DMS53 treated with DMSO at 0.1 percent for 48 hours (cell line): ENCODE data around the gene CYCS.
A peak's percentile ranks its signal among the peaks of the same experiment; 100 is the strongest.
"Not testable (repeated sequence)": the region's sequence is repeated elsewhere in the genome, so short reads cannot be mapped to it uniquely, and the experiment has no call there.

Source experiments
- DNase-seq: peaks from one replicate; lab custom pipeline; 2025; ENCODE audit not compliant: unreplicated experiment; lab: John Stamatoyannopoulos, UW

The CYCS gene

DNA sequence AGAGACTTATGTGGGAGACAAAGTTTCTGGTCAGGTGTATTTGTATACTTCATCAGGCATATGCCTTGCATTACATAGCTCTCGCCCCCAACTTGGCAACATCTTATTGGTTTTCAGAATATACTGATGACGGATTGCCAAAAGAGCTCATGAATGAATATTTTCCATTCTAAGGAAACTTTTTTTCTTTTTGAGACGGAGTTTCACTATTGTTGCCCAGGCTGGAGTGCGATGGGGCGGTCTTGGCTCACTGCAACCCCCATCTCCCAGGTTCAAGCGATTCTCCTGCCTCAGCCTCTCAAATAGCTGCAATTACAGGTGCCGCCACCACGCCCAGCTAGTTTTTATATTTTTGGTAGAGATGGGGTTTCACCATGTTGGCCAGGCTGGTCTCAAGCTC is 6.0 kb downstream of the CYCS start:
- no peak for DNase-seq

DNA sequence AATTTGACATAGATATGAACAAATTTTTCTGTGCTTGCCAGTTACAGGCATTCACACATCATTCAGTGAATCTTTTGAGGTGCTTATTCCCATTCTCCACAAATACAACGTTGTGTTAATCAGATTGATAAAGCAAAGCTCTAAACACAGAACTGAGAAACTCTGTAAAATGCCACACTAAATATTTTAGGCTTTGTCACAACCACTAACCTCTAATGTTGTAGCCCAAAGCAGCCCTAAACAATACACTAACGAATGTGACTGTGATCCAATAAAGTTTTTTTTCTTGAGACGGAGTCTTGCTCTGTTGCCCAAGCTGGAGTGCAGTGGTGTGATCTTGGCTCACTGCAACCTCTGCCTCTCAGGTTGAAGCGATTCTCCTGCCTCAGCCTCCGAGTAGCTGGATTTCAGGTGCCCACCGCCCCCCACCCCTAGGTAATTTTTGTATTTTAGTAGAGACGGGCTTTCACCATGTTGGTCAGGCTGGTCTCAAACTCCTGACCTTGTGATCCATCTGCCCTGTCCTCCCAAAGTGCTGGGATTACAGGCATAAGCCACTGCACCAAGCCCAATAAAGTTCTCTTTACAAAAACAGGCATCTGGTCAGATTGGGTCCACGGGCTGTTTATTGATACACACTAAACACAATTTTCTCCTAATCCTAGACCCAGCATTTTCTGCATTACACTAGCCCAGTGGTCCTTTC is 6.9 kb downstream of the CYCS start:
- DNase-seq: no peak

DNA sequence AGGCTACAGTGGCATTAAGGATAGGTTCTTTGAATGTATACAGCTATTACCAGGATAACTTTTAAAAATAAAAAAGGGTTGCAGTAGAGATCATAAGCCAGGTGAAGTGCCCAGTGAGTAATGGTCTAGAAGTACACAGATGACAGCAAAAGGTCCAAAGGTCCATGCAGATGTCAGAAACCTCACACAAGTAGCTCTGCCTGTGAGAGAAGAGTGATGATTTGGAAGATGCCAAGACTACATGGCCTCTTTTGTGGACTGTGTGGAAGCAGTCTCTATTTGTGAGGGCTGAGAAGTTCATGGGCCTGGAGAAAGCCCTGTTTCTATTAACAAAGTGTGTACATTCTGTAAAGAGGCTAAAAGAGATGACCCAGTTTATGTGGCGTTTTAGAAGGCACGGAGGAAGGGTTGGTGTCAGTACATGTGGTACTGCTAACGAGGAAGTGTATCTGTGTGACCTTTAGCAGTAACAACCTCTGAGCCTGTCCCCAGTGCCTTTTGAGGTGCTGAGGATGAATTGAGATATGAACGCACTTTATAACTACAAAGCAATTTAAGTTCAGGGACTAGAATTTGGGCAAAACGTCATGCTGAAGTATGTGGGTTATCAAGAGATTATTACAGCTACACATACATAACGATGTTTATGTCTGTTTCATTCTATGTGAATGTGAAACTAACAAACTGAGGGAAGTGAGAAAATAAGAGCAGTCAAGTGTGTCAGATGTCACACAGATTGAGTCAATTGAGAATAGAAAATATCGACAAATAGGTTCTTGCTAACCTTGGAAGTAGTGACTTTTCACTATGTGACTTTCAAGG is 7.6 kb downstream of the CYCS start:
- peak; percentile 77 for DNase-seq

DNA sequence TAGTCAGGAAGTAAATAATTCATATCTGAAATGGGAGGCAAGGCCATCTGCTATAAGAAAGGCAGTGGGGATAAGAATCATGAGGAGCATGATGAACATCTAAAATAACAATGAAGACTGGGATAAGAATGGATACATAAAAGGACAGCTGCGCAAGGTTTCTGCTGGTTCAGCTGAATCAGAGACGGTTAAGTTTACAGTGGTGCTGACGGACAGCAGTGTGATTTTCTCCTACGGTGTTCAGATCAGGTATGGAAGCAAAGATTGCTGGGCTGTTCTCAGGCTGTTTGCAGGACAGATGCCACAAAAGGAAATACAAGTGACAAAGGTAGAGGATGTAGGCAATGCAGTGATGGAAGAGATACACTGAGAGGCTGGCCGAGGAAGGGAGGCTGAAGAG is 8.4 kb downstream of the CYCS start:
- DNase-seq: no peak

DNA sequence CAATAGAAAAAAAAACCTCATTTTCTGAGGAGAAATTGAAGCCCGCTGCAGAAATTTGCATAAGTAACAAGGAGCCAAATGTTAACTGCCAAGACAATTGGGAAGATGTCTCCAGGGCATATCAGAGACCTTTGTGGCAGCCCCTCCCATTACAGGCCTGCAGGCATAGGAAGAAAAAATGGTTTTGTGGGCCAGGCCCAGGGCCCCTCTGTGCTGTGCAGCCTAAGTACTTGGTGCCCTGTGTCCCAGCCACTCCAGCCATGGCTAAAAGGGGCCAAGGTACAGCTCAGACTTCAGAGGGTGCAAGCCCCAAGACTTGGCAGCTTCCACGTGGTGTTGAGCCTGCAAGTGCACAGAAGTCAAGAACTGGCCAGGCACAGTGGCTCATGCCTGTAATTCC is 14.5 kb downstream of the CYCS start:
- DNase-seq: not testable (repeated sequence)

DNA sequence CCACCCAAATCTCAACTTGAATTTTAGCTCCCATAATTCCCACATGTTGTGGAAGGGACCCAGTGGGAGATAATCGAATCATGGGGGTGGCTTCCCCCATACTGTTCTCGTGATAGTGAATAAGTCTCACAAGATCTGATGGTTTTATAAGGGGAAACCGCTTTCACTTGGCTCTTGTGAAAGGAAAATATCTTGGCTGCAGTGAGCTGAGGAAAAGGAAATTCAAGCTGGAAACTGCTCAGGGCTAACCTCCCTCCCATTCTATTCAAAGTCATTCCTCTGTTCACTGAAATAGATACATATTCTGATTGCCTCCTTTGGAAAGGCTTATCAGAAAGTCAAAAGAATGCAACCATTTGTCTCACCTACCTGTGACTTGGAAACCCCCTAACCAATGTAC is 15.8 kb downstream of the CYCS start:
- no peak for DNase-seq

DNA sequence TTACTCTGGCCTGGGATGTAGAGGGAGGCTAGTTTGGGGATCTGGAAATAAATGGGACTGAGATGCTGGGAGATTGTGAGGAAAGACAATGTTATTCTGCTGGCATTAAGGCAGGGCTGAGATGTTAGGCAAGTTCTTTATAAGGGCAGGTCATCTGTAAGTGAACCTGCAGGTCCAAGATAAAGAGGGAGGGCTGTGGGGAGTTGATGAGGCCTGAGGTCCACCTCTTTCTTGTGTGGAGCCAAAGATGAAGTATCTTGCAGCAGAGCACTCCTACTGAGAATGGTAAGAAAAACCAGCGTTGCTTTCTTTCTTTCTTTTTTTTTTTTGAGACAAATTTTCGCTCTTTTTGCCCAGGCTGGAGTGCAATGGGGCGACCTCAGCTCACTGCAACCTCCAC is 19.1 kb downstream of the CYCS start:
- no peak for DNase-seq

DNA sequence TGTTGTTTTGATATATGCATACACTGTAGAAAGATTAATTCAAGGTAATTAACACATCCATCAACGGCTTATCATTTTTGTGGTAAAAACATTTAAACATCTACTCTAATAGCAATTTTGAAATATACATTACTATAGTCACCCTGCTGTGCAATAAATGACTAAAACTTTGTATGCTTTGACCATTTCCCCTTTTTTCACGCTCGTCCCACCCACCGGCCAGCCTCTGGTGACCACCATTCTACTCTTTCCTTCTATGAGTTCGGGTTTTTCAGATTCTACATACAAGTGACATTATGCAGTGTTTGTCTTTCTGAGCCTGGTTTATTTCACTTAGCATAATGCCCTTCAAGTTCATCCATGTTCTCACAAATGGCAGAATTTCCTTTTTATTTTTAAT is 21.3 kb downstream of the CYCS start:
- DNase-seq: no peak

DNA sequence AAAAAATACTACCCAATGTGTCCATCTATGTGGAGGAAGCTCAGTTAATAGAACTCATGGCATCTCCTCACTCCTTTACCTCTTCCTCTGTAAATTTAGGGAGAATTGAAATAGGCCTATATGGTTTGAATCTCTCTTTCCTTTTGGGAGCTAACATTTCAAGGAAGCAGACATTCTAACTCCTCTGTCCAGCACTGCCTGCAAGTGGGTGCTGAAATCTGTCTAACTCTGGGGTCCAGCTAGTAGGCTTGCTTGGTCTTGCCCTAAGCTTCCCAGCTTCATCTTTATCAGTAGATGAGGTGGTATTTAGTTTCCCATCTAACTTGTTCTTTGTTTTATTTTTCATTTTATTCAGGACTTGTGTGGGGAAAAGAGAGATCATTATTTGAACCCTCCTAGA is 23.2 kb downstream of the CYCS start:
- DNase-seq: no peak

DNA sequence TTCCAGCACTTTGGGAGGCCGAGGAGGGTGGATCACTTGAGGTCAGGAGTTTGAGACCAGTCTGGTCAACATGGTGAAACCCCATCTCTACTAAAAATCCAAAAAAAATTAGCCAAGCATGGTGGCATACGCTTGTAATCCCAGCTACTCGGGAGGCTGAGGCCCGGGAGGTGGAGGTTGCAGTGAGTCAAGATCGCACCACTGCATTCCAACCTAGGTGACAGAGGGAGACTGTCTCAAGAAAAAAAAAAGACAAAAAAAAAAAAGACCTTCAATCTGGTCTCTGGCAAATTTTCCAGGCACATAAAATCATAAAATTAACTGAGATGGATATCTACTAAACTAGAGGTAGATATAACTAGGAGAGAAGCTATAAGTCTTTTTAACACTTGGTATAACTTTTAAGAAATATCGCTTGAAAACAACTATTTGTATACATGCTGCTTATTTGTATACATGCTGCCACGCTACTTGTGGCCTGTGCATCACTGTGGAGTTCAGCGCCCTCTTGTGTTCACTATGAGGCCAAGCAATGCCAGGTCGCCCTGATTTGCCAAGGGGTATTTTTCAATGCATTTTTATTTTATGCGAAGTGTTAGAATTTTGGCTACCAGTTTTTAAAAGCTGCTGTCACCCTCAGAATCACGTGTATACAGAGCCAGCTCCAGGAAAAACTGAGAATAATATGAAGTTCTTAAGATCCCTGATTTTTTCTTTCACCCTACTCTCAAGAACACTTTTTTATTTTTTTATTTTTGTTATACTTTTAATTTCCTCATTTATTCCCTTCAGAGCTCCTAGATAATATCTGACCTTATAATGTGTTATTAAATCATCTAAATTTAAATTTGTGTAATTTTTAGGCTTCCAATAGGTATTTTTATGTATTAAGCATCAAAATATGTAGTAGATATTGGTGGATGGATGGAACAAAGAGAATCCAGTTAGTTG is 26.7 kb downstream of the CYCS start:
- DNase-seq: peak; percentile 75

DNA sequence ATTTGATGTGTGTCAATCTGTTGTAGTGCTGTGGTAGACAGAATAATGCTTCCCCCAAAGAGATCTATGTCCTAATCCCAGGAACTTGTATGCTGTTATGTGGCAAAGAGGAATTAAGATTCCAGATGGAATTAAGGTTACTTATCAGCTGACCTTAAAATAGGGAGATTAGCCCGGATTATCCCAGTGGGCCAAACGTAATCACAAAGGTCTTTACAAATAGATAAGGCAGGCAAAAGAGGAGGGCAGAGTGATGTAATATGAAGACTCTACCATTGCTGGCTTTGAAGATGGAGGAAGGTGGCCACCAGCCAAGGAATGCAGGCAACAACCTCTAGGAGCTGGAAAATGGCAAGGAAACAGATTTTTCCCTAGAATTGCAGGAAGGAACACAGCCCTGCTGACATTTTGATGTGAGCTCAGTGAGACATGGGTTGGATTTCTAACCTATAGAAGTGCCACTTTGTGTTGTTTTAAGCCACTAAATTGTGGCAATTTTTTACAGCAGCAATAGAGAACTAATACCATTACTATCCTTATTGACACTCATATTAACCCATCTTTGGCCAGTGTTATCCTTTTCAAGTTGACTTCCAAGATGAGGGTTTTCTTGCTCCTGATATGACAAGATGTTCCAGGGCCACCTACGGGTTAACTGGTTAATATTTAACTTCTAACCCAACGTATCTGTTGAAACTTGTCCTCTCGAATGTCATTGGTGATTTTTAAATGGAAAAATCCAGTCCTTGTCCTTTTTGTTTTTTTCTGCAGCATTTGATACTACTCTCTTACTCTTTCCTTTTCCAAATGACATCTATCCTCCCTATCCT is 29.3 kb downstream of the CYCS start:
- DNase-seq: no peak

DNA sequence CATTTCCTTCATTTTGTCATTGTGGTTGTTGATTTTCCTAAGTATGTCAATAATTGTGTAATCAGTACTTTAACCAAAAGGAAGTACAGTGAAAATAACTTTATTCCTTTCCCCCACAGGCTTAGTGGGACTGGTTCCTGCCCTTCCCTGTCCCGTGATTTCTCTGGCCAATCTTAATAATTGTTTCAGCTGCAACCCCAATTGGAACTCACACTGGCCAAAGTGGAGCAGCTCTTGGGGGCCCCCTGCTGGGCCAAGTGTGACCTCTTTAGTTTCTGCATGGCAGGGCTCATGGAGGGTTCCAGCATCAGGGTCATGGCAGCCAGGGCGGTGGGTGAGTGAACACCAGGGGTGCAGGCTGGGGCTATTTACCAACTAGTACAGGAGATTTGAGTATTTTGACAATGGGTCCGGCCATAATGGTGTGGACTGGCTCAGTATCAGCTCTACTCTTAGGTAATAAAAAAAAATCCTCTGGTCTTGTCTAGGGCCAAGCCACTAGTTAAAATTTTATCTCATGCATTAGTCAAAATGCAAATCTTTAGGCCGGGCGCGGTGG is 31.7 kb downstream of the CYCS start:
- DNase-seq: peak; percentile 98

DNA sequence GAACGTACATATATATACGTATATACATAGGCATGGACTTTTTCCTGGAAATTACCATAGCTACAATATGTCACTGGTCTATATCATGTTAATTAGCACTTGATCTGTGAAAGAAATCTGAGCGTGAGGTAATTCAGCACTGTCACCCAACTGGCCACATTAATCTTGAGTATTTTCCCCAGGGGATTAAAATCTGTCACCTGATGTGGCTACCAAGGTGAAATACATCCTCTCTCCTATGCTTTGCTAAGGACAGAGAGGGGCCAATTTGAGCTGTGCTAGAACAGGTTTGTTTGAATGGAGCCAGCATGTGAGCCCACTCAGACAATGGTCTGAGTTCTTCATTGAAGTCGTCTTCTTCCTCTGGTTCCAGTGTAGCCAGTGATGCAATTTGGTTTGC is 33.3 kb downstream of the CYCS start:
- DNase-seq: no peak

DNA sequence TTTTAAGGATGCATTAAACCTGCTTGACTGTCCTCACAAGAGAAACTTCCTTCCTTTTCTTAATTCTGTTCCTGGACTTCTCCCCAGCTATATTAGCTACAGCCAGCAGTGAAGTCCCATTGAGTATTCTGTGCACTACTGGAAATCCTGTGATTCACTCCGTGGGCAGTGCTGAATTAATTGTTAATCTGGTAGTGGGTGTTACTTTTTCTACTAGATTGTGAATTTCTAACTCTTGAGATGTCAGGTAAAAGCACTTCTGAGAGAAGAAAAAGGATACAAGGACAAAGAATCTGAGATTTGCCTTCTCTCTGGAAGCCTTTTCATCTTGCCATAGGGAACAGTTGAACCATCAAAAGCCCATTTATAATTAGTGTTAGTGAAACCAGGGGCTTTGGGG is 33.9 kb downstream of the CYCS start:
- no peak for DNase-seq

DNA sequence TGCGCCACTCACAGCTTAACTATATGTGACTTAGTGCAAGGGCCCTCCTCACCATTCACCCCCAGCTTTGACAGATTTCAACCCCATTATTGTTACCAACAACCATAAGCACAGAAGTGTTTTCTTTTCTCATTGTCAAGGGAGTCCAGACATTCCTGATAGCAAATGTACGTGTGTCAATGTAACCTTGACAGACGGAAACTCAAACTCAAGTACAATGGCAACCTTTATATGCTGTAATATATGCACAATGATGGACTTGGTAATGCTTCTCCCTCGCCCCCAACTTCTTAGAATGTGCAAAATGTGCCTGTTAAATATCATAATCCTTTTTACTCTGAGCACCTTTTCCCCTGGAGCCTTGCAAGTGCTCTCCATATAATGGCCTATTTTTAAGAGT is 34.7 kb downstream of the CYCS start:
- no peak for DNase-seq

DNA sequence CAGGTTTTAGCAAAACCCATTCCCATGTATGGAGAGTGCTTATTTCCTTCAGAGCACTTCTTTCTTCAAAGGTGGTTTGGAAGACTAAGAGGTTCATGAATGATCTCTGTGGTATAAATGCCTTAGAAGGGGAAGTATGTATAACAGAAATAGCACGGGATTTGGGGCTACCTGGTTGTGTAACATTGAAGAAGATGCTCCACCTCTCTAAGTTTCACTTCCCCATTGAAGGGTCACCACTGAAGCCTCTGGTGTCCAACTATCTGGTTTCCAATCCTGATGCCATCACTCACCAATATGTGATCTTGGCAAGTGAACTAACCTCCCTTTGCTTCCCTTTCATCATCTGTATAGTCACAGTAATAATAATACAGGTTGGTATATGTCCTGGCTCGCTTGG is 37.2 kb downstream of the CYCS start:
- no peak for DNase-seq

DNA sequence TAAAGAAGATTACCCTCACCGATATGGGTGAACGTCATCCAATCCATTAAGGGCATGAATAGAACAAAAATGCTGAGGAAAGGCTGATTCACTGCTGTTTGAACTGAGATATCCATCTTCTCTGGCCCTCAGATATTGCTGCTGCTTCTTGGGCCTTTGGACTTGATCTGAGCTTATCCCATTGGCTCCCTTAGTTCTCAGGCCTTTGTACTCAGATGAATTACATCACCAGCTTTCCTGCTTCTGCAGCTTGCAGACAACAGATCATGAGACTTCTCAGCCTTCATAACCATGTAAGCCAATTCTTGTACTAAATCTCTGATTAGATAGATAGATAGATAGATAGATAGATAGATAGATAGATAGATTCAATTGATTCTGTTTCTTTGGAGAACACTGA is 40.2 kb downstream of the CYCS start:
- DNase-seq: no peak

DNA sequence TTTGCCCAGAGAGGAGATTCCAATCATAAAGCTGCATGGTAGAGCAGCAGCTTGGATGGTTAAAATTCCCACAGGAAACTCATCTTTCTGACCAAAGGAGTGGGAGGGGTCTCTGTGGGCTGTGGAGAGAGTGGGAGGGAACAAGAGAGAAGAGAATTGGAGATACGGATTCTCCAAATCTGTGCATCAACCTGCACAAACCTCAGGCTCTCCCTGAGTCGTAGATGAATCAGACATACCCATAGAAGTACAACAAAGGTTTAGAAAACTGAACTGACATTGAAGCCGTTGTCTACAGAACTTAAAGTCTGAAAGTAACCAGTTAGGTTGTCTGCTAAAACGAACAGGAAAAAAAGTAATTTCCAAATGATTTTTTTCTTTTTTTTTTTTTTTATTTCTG is 41.9 kb downstream of the CYCS start:
- no peak for DNase-seq

DNA sequence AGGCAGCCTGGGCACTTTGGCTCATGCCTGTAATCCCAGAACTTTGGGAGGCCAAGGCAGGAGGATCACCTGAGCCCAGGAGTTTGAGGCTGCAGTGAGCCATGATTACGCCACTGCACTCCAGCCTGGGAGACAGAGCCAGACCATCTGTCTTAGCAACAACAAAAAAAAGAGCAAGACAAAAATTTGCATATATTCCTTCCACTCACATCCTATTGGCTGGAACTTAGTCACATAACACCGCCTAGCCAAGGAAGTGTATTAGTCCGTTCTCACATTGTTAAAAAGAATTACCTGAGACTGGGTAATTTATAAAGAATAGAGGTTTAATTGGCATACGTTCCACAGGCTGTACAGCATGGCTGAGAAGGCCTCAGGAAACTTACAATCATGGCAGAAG is 43.0 kb downstream of the CYCS start:
- DNase-seq: not testable (repeated sequence)

DNA sequence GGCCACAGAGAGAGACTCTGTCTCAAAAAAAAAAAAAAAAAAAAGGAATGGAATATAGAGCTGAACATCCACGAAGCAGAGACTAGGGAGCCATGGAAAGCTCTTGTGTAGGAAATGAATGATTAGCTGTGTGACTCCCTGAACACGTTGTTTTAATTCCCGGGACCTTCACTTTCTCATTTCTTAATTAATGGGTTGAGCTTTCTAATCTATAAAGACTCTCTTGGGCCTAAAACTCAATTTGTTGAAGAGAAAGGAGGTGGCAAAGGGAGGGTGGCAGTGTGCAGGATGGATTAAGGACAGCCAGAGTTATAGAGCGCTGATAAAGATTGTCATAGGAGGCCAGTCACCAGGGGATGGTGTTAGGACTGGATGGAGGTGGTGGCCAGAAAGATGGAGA is 48.0 kb downstream of the CYCS start:
- no peak for DNase-seq
